ENCODE results near the gene C20orf204. TPM values are rescaled to one million over a fixed set of nuclear protein-coding genes. Genes with fewer than 3 reads are reported as not detected.

The C20orf204 gene
- total and polyA plus RNA-seq, 2 donors (not counting 3 experiments of a cell fraction or from before 2014, with no cell fraction given), result 2.8 to 5.8 TPM

DNA sequence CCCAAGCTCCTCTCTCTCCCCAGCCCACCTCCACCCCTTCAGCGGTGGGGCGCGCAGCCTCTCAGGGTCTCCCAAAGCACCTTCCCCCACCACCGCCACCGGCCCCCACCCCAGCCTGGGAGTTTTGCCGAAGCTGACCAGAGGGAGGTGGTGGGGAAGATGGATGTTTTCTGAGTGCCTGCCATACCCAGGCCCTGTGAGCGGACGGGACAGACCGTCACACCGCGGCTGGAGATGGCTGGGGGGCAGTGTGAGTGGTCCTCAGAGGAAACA is 5.7 kb downstream of the C20orf204 start:
- Histone ChIP-seq H3K79me2 (ENCODE audit: control insufficient read depth, insufficient read depth, low read length) (peaks cover under 1% of the 10 kb centered on the region), H3K4me1 (ENCODE audit: control insufficient read depth, extremely low read depth, insufficient read depth, low read length) (peaks cover 63% of the 10 kb centered on the region), H2AFZ (ENCODE audit: low read depth, low read length) (no peak overlapping the region), H3K4me3 (replicated peaks in 1 of 3; ENCODE audit: insufficient read depth in 1 of 3, low read depth in 1 of 3, low read length in 3 of 3) (peak overlapping the region in 1 of 3 experiments; percentile 0), H3K9me3 (replicated peaks; ENCODE audit: control insufficient read depth, insufficient read depth, low read length) (no peaks in the 10 kb centered on the region), H3K9me1 (replicated peaks; ENCODE audit: control insufficient read depth, extremely low read depth, insufficient read depth, low read length) (no peaks in the 10 kb centered on the region), H3K27me3 (ENCODE audit: control insufficient read depth in 2 of 2, insufficient read depth in 2 of 2, low read length in 2 of 2) (no peaks in the 10 kb centered on the region), H3K36me3 (ENCODE audit: control insufficient read depth in 2 of 2, extremely low read depth in 1 of 2, insufficient read depth in 2 of 2, low read length in 2 of 2) (no peaks in the 10 kb centered on the region), H3K4me2 (ENCODE audit: insufficient read depth, low read length) (peak overlapping the region; percentile 12), H4K20me1 (replicated peaks; ENCODE audit: control insufficient read depth, extremely low read depth, insufficient read depth, low read length) (no peaks in the 10 kb centered on the region), H3K9ac (replicated peaks; ENCODE audit: extremely low read depth, insufficient read depth, low read length) (no peak overlapping the region), H3K27ac (ENCODE audit: insufficient read depth, low read depth, low read length) (peak overlapping the region; percentile 67)
- ChIA-PET POLR2A (interaction anchor here (1.6 kb wide), 1 partner anchor 9 kb away, joined by 4 read pairs; no protein-coding TSS in a partner anchor), CTCF (interaction anchor here (1.0 to 7.5 kb wide), 2 partner anchors 14 to 61 kb away, joined by 3 to 412 read pairs; partner anchors contain the start of genes PRPF6, SOX18 and TCEA2)
- no TSS peak for BruUV-seq (replicated peaks)
- TF ChIP-seq POLR2AphosphoS5 (IDR thresholded peaks at IDR 0.05; ENCODE audit: insufficient read depth, low read depth, low read length), result no peak
- TF ChIP-seq, protein P1, sequence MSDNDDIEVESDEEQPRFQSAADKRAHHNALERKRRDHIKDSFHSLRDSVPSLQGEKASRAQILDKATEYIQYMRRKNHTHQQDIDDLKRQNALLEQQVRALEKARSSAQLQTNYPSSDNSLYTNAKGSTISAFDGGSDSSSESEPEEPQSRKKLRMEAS (IDR thresholded peaks at IDR 0.05; ENCODE audit: insufficient read depth, insufficient read length), result no peak
- TF ChIP-seq POLR2A (IDR thresholded peaks at IDR 0.05; ENCODE audit: low read depth, low read length), result no peak
- TF ChIP-seq FOS (IDR thresholded peaks at IDR 0.05; ENCODE audit: borderline replicate concordance, insufficient read depth, low read length), result no peak
- no peak for TF ChIP-seq MYC (IDR thresholded peaks at IDR 0.05; ENCODE audit: low read depth, low read length)
- TF ChIP-seq GATA2 (IDR thresholded peaks at IDR 0.05; ENCODE audit: insufficient read depth, insufficient read length, low read depth, low read length), result no peak
- no peak for TF ChIP-seq JUN (IDR thresholded peaks at IDR 0.05; ENCODE audit: borderline replicate concordance, insufficient read depth, insufficient read length, low read depth)
- TF ChIP-seq, protein P2, sequence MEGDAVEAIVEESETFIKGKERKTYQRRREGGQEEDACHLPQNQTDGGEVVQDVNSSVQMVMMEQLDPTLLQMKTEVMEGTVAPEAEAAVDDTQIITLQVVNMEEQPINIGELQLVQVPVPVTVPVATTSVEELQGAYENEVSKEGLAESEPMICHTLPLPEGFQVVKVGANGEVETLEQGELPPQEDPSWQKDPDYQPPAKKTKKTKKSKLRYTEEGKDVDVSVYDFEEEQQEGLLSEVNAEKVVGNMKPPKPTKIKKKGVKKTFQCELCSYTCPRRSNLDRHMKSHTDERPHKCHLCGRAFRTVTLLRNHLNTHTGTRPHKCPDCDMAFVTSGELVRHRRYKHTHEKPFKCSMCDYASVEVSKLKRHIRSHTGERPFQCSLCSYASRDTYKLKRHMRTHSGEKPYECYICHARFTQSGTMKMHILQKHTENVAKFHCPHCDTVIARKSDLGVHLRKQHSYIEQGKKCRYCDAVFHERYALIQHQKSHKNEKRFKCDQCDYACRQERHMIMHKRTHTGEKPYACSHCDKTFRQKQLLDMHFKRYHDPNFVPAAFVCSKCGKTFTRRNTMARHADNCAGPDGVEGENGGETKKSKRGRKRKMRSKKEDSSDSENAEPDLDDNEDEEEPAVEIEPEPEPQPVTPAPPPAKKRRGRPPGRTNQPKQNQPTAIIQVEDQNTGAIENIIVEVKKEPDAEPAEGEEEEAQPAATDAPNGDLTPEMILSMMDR (IDR thresholded peaks at IDR 0.05; ENCODE audit: extremely low read depth in 1 of 2, insufficient read depth in 1 of 2, low read depth in 1 of 2, low read length in 2 of 2), result no peak
- TF ChIP-seq EZH2 (IDR thresholded peaks at IDR 0.05; ENCODE audit: borderline replicate concordance, low read depth, low read length, severe bottlenecking), result no peak
- DNase-seq (ENCODE audit: low read depth, low spot score) (no peak), FAIRE-seq (peak; percentile 76)
- intact Hi-C loops (cut with micrococcal nuclease), result no loop called here
- dilution Hi-C loops (cut with MboI; ENCODE audit: extremely low pct_ligation_motif_present, low sequenced_read_pairs), result no loop called here

Data from endothelial cell of umbilical vein (primary cell).